ENCODE data around the gene IFT81.

DNA sequence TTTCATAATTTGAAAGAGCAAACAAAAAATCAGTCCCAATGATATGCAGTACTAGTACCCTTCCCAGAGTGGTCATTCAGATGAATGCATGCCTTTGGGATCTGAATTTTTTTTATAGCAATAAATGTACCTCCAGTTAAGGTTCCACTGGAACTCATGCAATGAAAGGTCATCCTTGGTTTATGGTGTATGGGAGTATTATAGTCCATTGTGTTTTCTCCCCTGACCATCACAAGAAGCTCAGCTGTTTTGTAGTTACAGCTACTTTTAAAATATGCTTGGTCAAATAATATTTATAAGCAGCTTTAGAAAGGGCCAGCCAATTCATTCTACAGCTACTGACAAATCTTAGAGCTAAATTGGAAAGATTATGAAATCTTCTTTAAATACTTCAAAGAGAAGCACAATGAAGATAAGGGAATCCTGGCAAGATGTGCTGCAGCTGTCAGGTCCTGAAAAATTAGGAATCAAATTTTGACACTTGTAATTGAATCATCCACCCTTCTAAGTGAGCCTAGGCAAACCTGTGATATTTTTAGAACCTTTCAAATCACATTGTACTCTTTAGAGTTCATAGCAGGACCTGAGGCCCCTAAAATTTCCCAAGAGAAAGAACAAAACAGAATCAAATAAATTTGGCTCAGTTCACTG is 46.5 kb downstream of the IFT81 start:
- TF ChIP-seq, protein P1, sequence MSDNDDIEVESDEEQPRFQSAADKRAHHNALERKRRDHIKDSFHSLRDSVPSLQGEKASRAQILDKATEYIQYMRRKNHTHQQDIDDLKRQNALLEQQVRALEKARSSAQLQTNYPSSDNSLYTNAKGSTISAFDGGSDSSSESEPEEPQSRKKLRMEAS (IDR thresholded peaks at IDR 0.05): no peak
- TF ChIP-seq, protein P2, sequence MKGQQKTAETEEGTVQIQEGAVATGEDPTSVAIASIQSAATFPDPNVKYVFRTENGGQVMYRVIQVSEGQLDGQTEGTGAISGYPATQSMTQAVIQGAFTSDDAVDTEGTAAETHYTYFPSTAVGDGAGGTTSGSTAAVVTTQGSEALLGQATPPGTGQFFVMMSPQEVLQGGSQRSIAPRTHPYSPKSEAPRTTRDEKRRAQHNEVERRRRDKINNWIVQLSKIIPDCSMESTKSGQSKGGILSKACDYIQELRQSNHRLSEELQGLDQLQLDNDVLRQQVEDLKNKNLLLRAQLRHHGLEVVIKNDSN (IDR thresholded peaks at IDR 0.05): no peak
- TF ChIP-seq YY1 (IDR thresholded peaks at IDR 0.05; ENCODE audit: low read depth): no peak
- TF ChIP-seq ZBTB7A (IDR thresholded peaks at IDR 0.05; ENCODE audit: low read depth): no peak
- no peak for TF ChIP-seq CEBPB (IDR thresholded peaks at IDR 0.05)
- TF ChIP-seq RAD21 (IDR thresholded peaks at IDR 0.05; ENCODE audit: low read depth): no peak
- no peak for TF ChIP-seq FOXM1 (IDR thresholded peaks at IDR 0.05; ENCODE audit: borderline replicate concordance, low read depth)
- TF ChIP-seq EP300 (IDR thresholded peaks at IDR 0.05; ENCODE audit: borderline replicate concordance): no peak
- TF ChIP-seq TEAD4 (IDR thresholded peaks at IDR 0.05): no peak
- no peak for TF ChIP-seq NFIC (IDR thresholded peaks at IDR 0.05)
- no peak for TF ChIP-seq CREB1 (IDR thresholded peaks at IDR 0.05; ENCODE audit: low read depth)

Data from Ishikawa (cell line).